Tibial nerve (tissue), 4 donors: ENCODE data around the gene SOWAHB. TPM values are rescaled to one million over a fixed set of nuclear protein-coding genes. Genes with fewer than 3 reads are reported as not detected.

Experiments used
- DNase-seq, 2 donors: peaks; one replicate each; pipeline ENCODE4 v3.0.0-alpha.2; 2019; ENCODE audit warnings: low spot score in 2 of 2
- H3K27ac ChIP-seq, 4 donors: fragments of 200-600 bp; sonication (generic) in 3 of 4; one replicate each; pipeline ENCODE4 v1.5.1; 2017 to 2019; ENCODE audit warnings: mild to moderate bottlenecking in 1 of 4
- H3K27me3 ChIP-seq, 2 donors: fragments of 200-600 bp; sonication (generic) in 1 of 2; one replicate each; pipeline versions ENCODE4 v1.5.1 to v1.6.0; 2017 to 2019
- H3K36me3 ChIP-seq, 3 donors: fragments of 200-600 bp; sonication (generic); one replicate each; pipeline ENCODE4 v1.5.1; 2018 to 2019
- H3K4me1 ChIP-seq, 4 donors: fragments of 200-600 bp; sonication (generic) in 3 of 4; one replicate each; pipeline ENCODE4 v1.5.1; 2017 to 2019
- H3K4me3 ChIP-seq, 4 donors: fragments of 200-600 bp; sonication (generic) in 3 of 4; one replicate each; pipeline ENCODE4 v1.5.1; 2017 to 2019; ENCODE audit warnings: mild to moderate bottlenecking in 1 of 4, moderate library complexity in 1 of 4
- H3K9me3 ChIP-seq, 4 donors: fragments of 200-600 bp; sonication (generic) in 3 of 4; one replicate each; pipeline ENCODE4 v1.5.1; 2017 to 2019
- CTCF ChIP-seq, 5 experiments: fragments of 200-600 bp in 3 of 5; fragments of 450-650 bp in 2 of 5; sonication (generic) in 3 of 5; IDR thresholded peaks; one replicate each; pipeline ENCODE4 v1.5.1; 2016 to 2019; ENCODE audit warnings: antibody characterized with exemption in 5 of 5, mild to moderate bottlenecking in 3 of 5, moderate library complexity in 2 of 5
- EP300 ChIP-seq, 2 donors: sonication (generic); formaldehyde crosslinking; IDR thresholded peaks; one replicate each; pipeline ENCODE4 v1.6.1; 2017; ENCODE audit warnings: antibody characterized with exemption in 2 of 2, mild to moderate bottlenecking in 1 of 2
- POLR2A ChIP-seq, 2 donors: fragments of 450-650 bp; IDR thresholded peaks; one replicate each; pipeline ENCODE4 v1.6.1; 2017; ENCODE audit warnings: antibody characterized with exemption in 2 of 2, mild to moderate bottlenecking in 2 of 2, moderate library complexity in 2 of 2
- WGBS, 2 donors: methylation state at CpG; one replicate each; pipeline ENCODE4 v1.1.5; 2018; 5-methylcytosine and 5-hydroxymethylcytosine counted together
- total RNA-seq, 4 donors: library from RNA; depleted of rRNA; stranded (reverse); fragments of >200 nt; gene quantifications; one replicate each; pipeline ENCODE4 v1.1.0, GENCODE V29; 2016

Gene SOWAHB
- total RNA-seq, 4 donors from 2014 or later: 0.21 to 0.90 TPM; not detected in 2

- no peak for DNase-seq
- H3K4me1 ChIP-seq: peaks cover 7 to 20% (median 10%) of the 10 kb centered on the region in 4 donors
- no peaks in the 10 kb centered on the region for H3K36me3 ChIP-seq
- H3K27ac ChIP-seq: peak overlapping the region in 2 of 4 donors; percentile 9 to 40
- H3K4me3 ChIP-seq: no peak overlapping the region
- TF ChIP-seq POLR2A (IDR thresholded peaks at IDR 0.05) (no peak), EP300 (IDR thresholded peaks at IDR 0.05) (no peak), CTCF (IDR thresholded peaks at IDR 0.05) (no peak)
- no peaks in the 10 kb centered on the region for H3K27me3 ChIP-seq
- no peaks in the 10 kb centered on the region for H3K9me3 ChIP-seq
- 29 to 35% methylated on average over 4 of the region's 4 CpGs for WGBS, 2 donors
Observed at GRCh38 chr4:76856243-76857073, 41.5 kb downstream of the SOWAHB start.

GRCh38 chr4:76854858-76855257, 43.1 kb downstream of the SOWAHB start:
- Histone ChIP-seq H3K27me3 (no peaks in the 10 kb centered on the region), H3K4me1 (peaks cover 7 to 20% (median 10%) of the 10 kb centered on the region in 4 donors), H3K27ac (no peak overlapping the region), H3K36me3 (no peaks in the 10 kb centered on the region), H3K4me3 (no peak overlapping the region), H3K9me3 (no peaks in the 10 kb centered on the region)
- no peak for DNase-seq
- WGBS, 2 donors: 80 to 84% methylated on average over 8 of the region's 8 CpGs
- TF ChIP-seq POLR2A (IDR thresholded peaks at IDR 0.05) (no peak), EP300 (IDR thresholded peaks at IDR 0.05) (no peak), CTCF (IDR thresholded peaks at IDR 0.05) (no peak)

GRCh38 chr4:76851375-76851774, 46.6 kb downstream of the SOWAHB start:
- no peaks in the 10 kb centered on the region for H3K36me3 ChIP-seq
- DNase-seq: no peak
- 69 to 80% methylated on average over 2 of the region's 2 CpGs for WGBS, 2 donors
- H3K4me3 ChIP-seq: no peak overlapping the region
- TF ChIP-seq CTCF (IDR thresholded peaks at IDR 0.05): no peak
- TF ChIP-seq POLR2A (IDR thresholded peaks at IDR 0.05): no peak
- no peaks in the 10 kb centered on the region for H3K27me3 ChIP-seq
- H3K9me3 ChIP-seq: no peaks in the 10 kb centered on the region
- H3K27ac ChIP-seq: no peak overlapping the region
- peaks cover under 1 to 9% (median 6%) of the 10 kb centered on the region in 4 donors for H3K4me1 ChIP-seq

- Histone ChIP-seq H3K9me3 (no peaks in the 10 kb centered on the region), H3K27me3 (no peaks in the 10 kb centered on the region), H3K4me3 (no peak overlapping the region), H3K27ac (no peak overlapping the region), H3K36me3 (no peaks in the 10 kb centered on the region), H3K4me1 (no peaks in the 10 kb centered on the region)
- WGBS, 2 donors: 61 to 65% methylated on average over 4 of the region's 4 CpGs
- DNase-seq: no peak
- TF ChIP-seq CTCF (IDR thresholded peaks at IDR 0.05) (no peak), POLR2A (IDR thresholded peaks at IDR 0.05) (no peak), EP300 (IDR thresholded peaks at IDR 0.05) (no peak)
Observed at GRCh38 chr4:76850010-76850441, 47.9 kb downstream of the SOWAHB start.

Other genes with a start within 250 kb of the SOWAHB start
- gene SEPTIN11, start 51.6 kb upstream of the SOWAHB start, total RNA-seq: 100 to 1,000 TPM; 111 to 205 (median 176) TPM
- gene CCNI, start 177.8 kb upstream of the SOWAHB start, total RNA-seq: 100 to 1,000 TPM; 186 to 259 (median 198) TPM